GM18858 (cell line): ENCODE results near the gene PWP1.

Source experiments
- ATAC-seq: cut with Tn5 transposase; IDR thresholded peaks from one replicate; pipeline ENCODE4 v1.9.1; 2021; ENCODE audit not compliant: unreplicated experiment

The PWP1 gene

DNA sequence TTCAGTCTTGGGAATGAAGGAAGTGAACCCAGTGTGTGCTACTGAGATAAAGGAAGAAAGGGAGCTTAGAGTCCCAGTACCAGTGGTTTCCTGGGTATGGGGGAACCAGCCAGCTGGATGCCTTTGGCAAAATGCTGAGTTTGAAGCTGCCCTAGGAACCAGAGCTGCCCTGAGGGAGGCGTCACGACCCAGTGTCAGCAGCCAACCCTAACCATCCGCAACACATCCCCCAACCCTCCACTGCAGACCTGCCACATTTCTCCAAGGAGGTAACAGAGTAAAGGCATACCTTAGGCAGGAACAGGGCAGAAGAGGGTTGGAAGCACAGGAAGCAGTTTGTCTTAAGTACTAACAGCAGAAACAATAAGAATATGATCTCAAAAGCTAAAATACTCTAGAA is 46.8 kb downstream of the PWP1 start:
- no peak for ATAC-seq

DNA sequence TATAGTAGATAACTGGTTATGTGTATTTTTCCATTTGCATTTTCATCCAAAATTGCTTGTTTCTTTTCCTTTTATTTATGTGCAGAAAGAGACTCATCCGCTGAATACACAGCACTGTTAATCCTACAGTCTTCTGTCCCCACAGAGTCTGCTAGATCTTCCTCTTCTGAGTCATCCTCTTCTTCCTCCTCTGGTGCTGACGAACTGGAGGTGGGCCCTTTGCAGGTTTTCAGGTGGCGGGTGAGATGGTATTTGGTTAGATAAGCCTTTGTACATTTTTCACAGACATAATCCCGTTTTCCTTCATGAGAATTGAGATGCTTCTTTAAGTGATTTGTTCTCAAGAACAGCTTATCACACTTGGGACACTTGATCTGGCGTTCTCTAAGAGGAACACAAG is 48.5 kb downstream of the PWP1 start:
- no peak for ATAC-seq

- no peak for ATAC-seq
Observed at GRCh38 chr12:107735763-107736162, 50.2 kb downstream of the PWP1 start.

DNA sequence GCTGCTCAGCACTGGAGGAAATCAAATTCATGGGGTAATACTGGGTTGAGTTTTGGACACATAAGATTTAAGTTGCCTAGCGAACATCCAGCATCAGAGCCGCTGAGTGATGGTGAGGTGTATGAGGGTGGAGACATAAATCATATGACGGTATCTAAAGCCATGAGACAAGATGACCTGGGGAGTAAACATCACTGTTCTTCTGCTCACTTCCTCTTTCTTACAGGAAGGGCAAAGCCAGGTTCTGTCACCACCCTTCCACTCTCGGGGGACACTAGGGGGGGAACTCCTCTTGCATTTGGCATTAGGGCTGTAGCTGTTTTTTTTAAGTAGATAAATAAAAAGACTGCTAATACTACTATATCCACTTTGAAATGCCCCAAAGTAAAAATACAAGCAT is 51.3 kb downstream of the PWP1 start:
- peak; percentile 90 for ATAC-seq

DNA sequence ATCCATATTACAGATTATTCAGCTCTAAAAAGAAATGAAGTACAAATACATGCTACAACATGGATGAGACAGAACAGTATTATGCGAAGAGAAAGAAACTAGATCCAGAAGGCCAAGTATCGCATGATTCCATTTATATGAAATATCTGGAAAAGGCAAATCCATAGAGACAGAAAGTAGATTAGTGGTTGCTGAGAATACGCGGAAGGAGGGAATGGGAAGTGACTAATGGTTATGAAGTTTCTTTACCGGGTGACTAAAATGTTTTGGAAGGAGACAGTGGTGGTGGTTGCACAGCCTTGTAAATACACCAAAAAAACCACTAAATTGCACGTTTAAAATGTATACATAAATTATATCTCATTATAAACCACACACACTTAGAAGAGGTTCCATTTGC is 62.9 kb downstream of the PWP1 start:
- ATAC-seq, result no peak

- ATAC-seq, result no peak
Observed at GRCh38 chr12:107749083-107749482, 63.5 kb downstream of the PWP1 start.

DNA sequence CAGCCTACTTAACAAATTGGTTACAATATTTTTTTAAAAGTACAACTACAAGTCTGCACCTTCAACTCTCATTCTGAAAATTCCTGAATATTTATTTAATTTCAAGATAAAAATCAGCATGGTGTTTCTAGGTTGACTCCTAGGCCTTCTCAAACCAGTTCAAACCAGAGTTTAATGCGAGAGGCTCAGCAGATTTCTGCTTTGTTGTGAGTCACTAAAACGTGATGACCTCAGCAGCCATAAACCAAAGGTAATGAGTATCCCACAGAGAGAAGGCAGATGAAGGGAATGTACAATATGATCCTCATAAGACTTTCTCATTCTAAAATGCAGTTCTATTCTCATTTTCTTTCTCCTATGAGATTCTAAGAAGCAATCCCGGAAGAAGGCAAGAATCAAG is 73.8 kb downstream of the PWP1 start:
- no peak for ATAC-seq

DNA sequence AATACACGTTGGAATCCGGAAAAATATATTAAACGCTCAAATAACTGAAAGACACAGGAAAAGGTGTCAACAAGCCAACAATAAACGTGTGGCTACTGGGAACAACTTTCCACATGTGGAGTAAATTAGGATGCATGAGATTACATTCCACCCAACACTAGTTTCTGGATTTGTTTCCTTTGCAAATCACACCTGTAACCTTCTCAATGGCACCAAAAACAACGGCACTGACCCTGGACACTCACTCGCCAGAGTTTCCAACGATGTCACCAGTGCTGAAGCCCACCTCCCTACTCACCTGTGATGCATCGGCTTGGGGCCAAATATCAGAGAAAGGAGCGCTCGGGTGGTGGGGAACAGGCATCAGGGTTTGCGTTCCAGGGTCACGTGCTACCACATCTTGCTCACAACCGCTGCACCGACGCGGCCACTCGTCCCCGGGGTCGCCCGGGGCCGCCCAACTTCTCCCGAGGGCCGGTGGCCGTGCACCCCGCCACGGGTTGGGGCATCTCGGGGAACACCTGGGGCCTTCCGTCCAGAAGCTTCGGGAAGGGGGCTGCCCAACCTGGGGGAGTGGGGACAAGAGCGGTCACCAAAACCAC is 74.7 kb downstream of the PWP1 start:
- no peak for ATAC-seq

- ATAC-seq, result peak; percentile 93
Observed at GRCh38 chr12:107760809-107761501, 75.4 kb downstream of the PWP1 start, which contains the start of gene PRDM4. TSS of gene PRDM4 (minus strand) at chr12:107761137. CDS start at chr12:107760515, 622 bp downstream.

GRCh38 chr12:107761502-107761904 is 75.9 kb downstream of the PWP1 start:
- ATAC-seq, result no peak
